Psoas muscle (tissue), 8 donors: Measurements from ENCODE around the gene MYL4. TPM values are rescaled to one million over a fixed set of nuclear protein-coding genes. Genes with fewer than 3 reads are reported as not detected.

Source experiments
- ATAC-seq, 4 donors: fragments of 200-7000 bp; cut with Tn5 transposase; one replicate each; pipeline ENCODE4 v1.9.1; 2020; ENCODE audit warnings: moderate library complexity in 3 of 4, mild to moderate bottlenecking in 2 of 4
- DNase-seq, 2 donors: peaks; one replicate each; pipeline ENCODE4 v3.0.0-alpha.2; 2020
- H3K27ac ChIP-seq: fragments of 200-600 bp; one replicate; pipeline ENCODE4 v1.8.0; 2022
- H3K27me3 ChIP-seq, 3 donors: fragments of 200-600 bp in 1 of 3; one replicate each; pipeline versions ENCODE4 v1.6.1 to v1.8.0; 2013 to 2022; ENCODE audit warnings: low read length in 2 of 3, mild to moderate bottlenecking in 2 of 3, moderate library complexity in 1 of 3; ENCODE audit not compliant: insufficient read depth in 3 of 3
- H3K36me3 ChIP-seq, 2 donors: fragments of 200-600 bp in 1 of 2; one replicate each; pipeline versions ENCODE4 v1.6.1 to v1.8.0; 2013 to 2022; ENCODE audit warnings: low read depth in 1 of 2, mild to moderate bottlenecking in 1 of 2, moderate library complexity in 1 of 2; ENCODE audit not compliant: insufficient read depth in 1 of 2
- H3K4me1 ChIP-seq: fragments of 200-600 bp; one replicate; pipeline ENCODE4 v1.8.0; 2022
- H3K4me3 ChIP-seq: fragments of 200-600 bp; one replicate; pipeline ENCODE4 v1.8.0; 2022; ENCODE audit warnings: mild to moderate bottlenecking
- H3K9me3 ChIP-seq: fragments of 200-600 bp; one replicate; pipeline ENCODE4 v1.8.0; 2022
- CTCF ChIP-seq: fragments of 200-600 bp; IDR thresholded peaks from one replicate; pipeline ENCODE4 v1.8.0; 2022; ENCODE audit warnings: antibody characterized with exemption
- WGBS, 3 donors: extraction: QIAGEN DNeasy Blood & Tissue Kit; methylation state at CpG; one replicate each; pipeline versions ENCODE4 v1.1.6 to v1.1.7; 2013; 5-methylcytosine and 5-hydroxymethylcytosine counted together
- intact Hi-C, 2 donors: fragments of 100-400 bp; cut with DNase I; formaldehyde crosslinking; loops; one replicate each; pipeline versions ENCODE4 v1.11.0 to v1.14.2; 2022
- polyA plus RNA-seq, 3 donors: library from polyadenylated mRNA; stranded (reverse); fragments of 200-250 nt; gene quantifications; one replicate each; pipeline ENCODE4 v1.2.3, GENCODE V29; 2013
- total RNA-seq, 4 donors: library from RNA; stranded (reverse); fragmentation: NEBNext Ultra II Directional in 2 of 4; extraction: Animal tissue kit (Norgen Biotek cat#: 25700) in 2 of 4; gene quantifications; one replicate each; pipeline versions ENCODE4 v1.2.1 to v1.2.4, GENCODE V29; 2021 to 2023
- donor health status: healthy with polysubstance abuse.
- donor health status: DM: no; HTN: no; CAD: no; lungs with moderate emphysema.
- donor health status: Bipolar disorder and iron deficiency.
- donor health status: healthy.
- donor health status: DM: yes; HTN: yes; CAD: no.
- donor health status: DM: no; HTN: no; CAD: no.
- donor health status: DM: no; HTN: no; CAD: no.
- donor health status: DM: yes; HTN: yes; CAD: no.

Gene MYL4
- total and polyA plus RNA-seq, 7 donors: 0.52 to 6.7 (median 2.0) TPM

- intact Hi-C loops: loop anchor here in 1 of 2 donors (5.0 kb wide), 1 partner anchor 59 kb away; no protein-coding TSS in a partner anchor
- WGBS, 3 donors: 92 to 95% (median 93%) methylated on average over 7 of the region's 7 CpGs
- no peak for TF ChIP-seq CTCF
Measured at GRCh38 chr17:47237841-47238240, 28.7 kb downstream of the MYL4 start.

GRCh38 chr17:47238321-47239010 is 29.3 kb downstream of the MYL4 start:
- intact Hi-C loops: loop anchor here in 1 of 2 donors (5.0 kb wide), 1 partner anchor 59 kb away; no protein-coding TSS in a partner anchor
- H3K27me3 ChIP-seq: no peaks in the 10 kb centered on the region
- H3K4me3 ChIP-seq: no peak overlapping the region
- DNase-seq (no peak), ATAC-seq (no peak)
- no peaks in the 10 kb centered on the region for H3K36me3 ChIP-seq
- no peak for TF ChIP-seq CTCF
- WGBS, 3 donors: 84 to 89% (median 88%) methylated on average over 23 to 29 of the region's 29 CpGs
- H3K4me1 ChIP-seq: peaks cover 13% of the 10 kb centered on the region
- no peak overlapping the region for H3K27ac ChIP-seq
- H3K9me3 ChIP-seq: no peaks in the 10 kb centered on the region

More at GRCh38 chr17:47237841-47238240, 28.7 kb downstream of the MYL4 start:
- DNase-seq: no peak
- Histone ChIP-seq H3K4me3 (no peak overlapping the region), H3K36me3 (no peaks in the 10 kb centered on the region), H3K27ac (no peak overlapping the region), H3K9me3 (no peaks in the 10 kb centered on the region), H3K4me1 (peaks cover 13% of the 10 kb centered on the region), H3K27me3 (no peaks in the 10 kb centered on the region)
- ATAC-seq: no peak

- ATAC-seq: no peak
- no peak for DNase-seq
- H3K4me3 ChIP-seq: no peak overlapping the region
- intact Hi-C loops: loop anchor here in 1 of 2 donors (5.0 kb wide), 1 partner anchor 58 kb away; no protein-coding TSS in a partner anchor
- 86 to 89% (median 87%) methylated on average over 7 of the region's 7 CpGs for WGBS, 3 donors
- TF ChIP-seq CTCF: no peak
- H3K36me3 ChIP-seq: no peaks in the 10 kb centered on the region
- H3K27ac ChIP-seq: peak overlapping the region; percentile 79
- H3K9me3 ChIP-seq: no peaks in the 10 kb centered on the region
- no peaks in the 10 kb centered on the region for H3K27me3 ChIP-seq
- peaks cover 13% of the 10 kb centered on the region for H3K4me1 ChIP-seq
Measured at GRCh38 chr17:47239619-47239966, 30.4 kb downstream of the MYL4 start.

- ATAC-seq (peak; percentile 87 to 97 (median 92)), DNase-seq (peak; percentile 79 to 84)
- intact Hi-C loops: loop anchor here in 1 of 2 donors (5.0 kb wide), 1 partner anchor 57 kb away; no protein-coding TSS in a partner anchor
Measured at GRCh38 chr17:47239967-47240651, 31.0 kb downstream of the MYL4 start.

More at GRCh38 chr17:47239967-47240651, 31.0 kb downstream of the MYL4 start:
- Histone ChIP-seq H3K4me3 (no peak overlapping the region), H3K9me3 (no peaks in the 10 kb centered on the region), H3K4me1 (peaks cover 13% of the 10 kb centered on the region), H3K27me3 (no peaks in the 10 kb centered on the region), H3K27ac (peak overlapping the region; percentile 79), H3K36me3 (no peaks in the 10 kb centered on the region)
- 27 to 44% (median 33%) methylated on average over 3 of the region's 3 CpGs for WGBS, 3 donors
- TF ChIP-seq CTCF: no peak
